HEK293T (cell line): ENCODE measurements around the gene HBZ.

Experiments used
- ARNT ChIP-seq: fragments of 450-650 bp; IDR thresholded peaks from 2 replicates; pipeline ENCODE4 v1.6.1; 2017; ENCODE audit warnings: mild to moderate bottlenecking
- BHLHE40 ChIP-seq: fragments of 450-650 bp; IDR thresholded peaks from 2 replicates; pipeline ENCODE4 v1.6.1; 2016; ENCODE audit warnings: mild to moderate bottlenecking, moderate library complexity, borderline replicate concordance
- ELF4 ChIP-seq: fragments of 450-650 bp; IDR thresholded peaks from 2 replicates; pipeline ENCODE4 v1.6.1; 2017; ENCODE audit warnings: antibody characterized with exemption
- FOXA1 ChIP-seq: fragments of 450-650 bp; IDR thresholded peaks from 2 replicates; pipeline ENCODE4 v1.6.1; 2016; ENCODE audit warnings: mild to moderate bottlenecking
- FOXK2 ChIP-seq: fragments of 450-650 bp; IDR thresholded peaks from 2 replicates; pipeline ENCODE4 v1.6.1; 2016; ENCODE audit warnings: mild to moderate bottlenecking
- FOXM1 ChIP-seq: fragments of 450-650 bp; IDR thresholded peaks from 2 replicates; pipeline ENCODE4 v1.6.1; 2017; ENCODE audit warnings: mild to moderate bottlenecking, borderline replicate concordance
- HDGF ChIP-seq: fragments of 450-650 bp; IDR thresholded peaks from 2 replicates; pipeline ENCODE4 v1.6.1; 2017; ENCODE audit warnings: antibody characterized with exemption, borderline replicate concordance
- L3MBTL2 ChIP-seq: fragments of 450-650 bp; conservative IDR thresholded peaks from 2 replicates; pipeline ENCODE4 v1.6.1; 2016; ENCODE audit warnings: mild to moderate bottlenecking
- SUZ12 ChIP-seq: fragments of 450-650 bp; IDR thresholded peaks from 2 replicates; pipeline ENCODE4 v1.6.1; 2016; ENCODE audit warnings: mild to moderate bottlenecking
- TARDBP ChIP-seq: fragments of 450-650 bp; IDR thresholded peaks from 2 replicates; pipeline ENCODE4 v1.6.1; 2016
- ZNF384 ChIP-seq: fragments of 450-650 bp; IDR thresholded peaks from 2 replicates; pipeline ENCODE4 v1.6.1; 2016
- TF ChIP-seq, protein P1 (sequence below): fragments of 450-650 bp; IDR thresholded peaks from 2 replicates; pipeline ENCODE4 v1.6.1; 2016

DNA sequence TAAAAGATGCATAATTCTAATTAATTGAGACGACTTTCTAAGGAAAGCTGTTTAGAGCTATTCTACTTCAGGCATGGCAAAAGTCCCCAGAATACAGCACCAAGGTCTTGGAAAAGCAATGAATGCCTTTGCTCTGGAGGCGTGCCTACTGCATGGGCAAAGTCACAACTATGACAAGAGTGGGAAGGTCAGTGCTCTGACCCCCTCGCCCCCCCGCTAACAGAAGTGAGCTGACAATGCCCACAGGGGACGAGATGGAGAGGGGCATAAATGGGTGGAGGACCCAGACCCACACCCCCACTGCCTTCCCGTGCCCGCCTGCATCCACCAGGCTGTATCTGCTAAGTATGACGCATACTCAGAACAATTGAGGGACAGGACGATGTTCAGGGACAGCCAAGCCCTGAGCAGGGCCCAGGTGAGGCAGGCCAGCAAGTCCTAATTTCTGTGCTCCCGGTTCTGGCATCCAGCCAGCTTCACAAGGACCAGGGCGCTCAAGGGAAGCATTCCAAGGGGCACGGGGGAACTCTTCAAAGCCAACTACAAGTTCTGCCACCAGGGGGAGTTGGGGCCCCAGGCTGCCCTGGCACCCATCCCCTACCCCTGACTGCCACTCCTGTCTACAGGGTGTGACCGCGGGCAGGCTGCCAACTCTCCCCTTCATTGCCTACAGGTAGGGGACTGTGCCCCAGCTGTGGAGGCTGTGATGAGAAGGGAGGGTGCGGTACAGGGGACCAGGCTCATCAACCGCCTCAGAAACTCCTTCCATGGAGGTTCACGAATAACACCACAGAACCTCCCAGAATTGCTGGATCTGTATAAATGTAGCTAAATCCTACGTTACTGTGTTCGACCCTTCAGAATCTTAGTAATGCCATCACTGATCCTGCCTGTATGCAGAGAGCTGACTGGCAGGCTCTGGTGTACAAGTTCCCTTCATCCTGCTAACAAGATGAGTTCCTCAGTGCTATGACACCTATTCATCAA is 34.8 kb upstream of the HBZ start:
- TF ChIP-seq ARNT (no peak), ZNF384 (no peak), FOXM1 (no peak), TARDBP (no peak), SUZ12 (no peak), ELF4 (no peak), FOXA1 (no peak), FOXK2 (no peak), L3MBTL2 (no peak), BHLHE40 (no peak), HDGF (no peak)
- TF ChIP-seq, protein P1, sequence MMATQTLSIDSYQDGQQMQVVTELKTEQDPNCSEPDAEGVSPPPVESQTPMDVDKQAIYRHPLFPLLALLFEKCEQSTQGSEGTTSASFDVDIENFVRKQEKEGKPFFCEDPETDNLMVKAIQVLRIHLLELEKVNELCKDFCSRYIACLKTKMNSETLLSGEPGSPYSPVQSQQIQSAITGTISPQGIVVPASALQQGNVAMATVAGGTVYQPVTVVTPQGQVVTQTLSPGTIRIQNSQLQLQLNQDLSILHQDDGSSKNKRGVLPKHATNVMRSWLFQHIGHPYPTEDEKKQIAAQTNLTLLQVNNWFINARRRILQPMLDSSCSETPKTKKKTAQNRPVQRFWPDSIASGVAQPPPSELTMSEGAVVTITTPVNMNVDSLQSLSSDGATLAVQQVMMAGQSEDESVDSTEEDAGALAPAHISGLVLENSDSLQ: no peak
